Ovary (tissue), 9 donors: ENCODE measurements around the gene DNAH11. TPM values are rescaled to one million over a fixed set of nuclear protein-coding genes. Genes with fewer than 3 reads are reported as not detected.

Experiments
- DNase-seq, 5 donors: peaks; one replicate each; pipeline ENCODE4 v3.0.0-alpha.2; 2019 to 2020
- H3K27ac ChIP-seq, 2 donors: fragments of 200-600 bp; one replicate each; pipeline versions ENCODE4 v1.5.1 to v1.8.0; 2019 to 2022
- H3K27me3 ChIP-seq: fragments of 200-600 bp; one replicate; pipeline ENCODE4 v1.8.0; 2022
- H3K36me3 ChIP-seq: fragments of 200-600 bp; sonication (generic); one replicate; pipeline ENCODE4 v1.5.1; 2019
- H3K4me1 ChIP-seq: one replicate; pipeline ENCODE4 v1.8.1; 2013; ENCODE audit warnings: mild to moderate bottlenecking, moderate library complexity; ENCODE audit not compliant: insufficient read depth
- H3K4me3 ChIP-seq: fragments of 200-600 bp; sonication (generic); one replicate; pipeline ENCODE4 v1.5.1; 2017
- H3K9me3 ChIP-seq, 2 donors: fragments of 200-600 bp in 1 of 2; sonication (generic) in 1 of 2; one replicate each; pipeline versions ENCODE4 v1.5.1 to v1.8.1; 2013 to 2019; ENCODE audit warnings: mild to moderate bottlenecking in 1 of 2, moderate library complexity in 1 of 2
- EP300 ChIP-seq: sonication (generic); formaldehyde crosslinking; IDR thresholded peaks from one replicate; pipeline ENCODE4 v1.6.1; 2017; ENCODE audit warnings: antibody characterized with exemption
- POLR2A ChIP-seq: fragments of 450-650 bp; IDR thresholded peaks from one replicate; pipeline ENCODE4 v1.6.1; 2017; ENCODE audit warnings: antibody characterized with exemption, mild to moderate bottlenecking, moderate library complexity
- WGBS, 3 donors: extraction: QIAGEN DNeasy Blood & Tissue Kit in 1 of 3; methylation state at CpG; one replicate each; pipeline versions ENCODE4 v1.1.5 to v1.1.7; 2013 to 2017; 5-methylcytosine and 5-hydroxymethylcytosine counted together
- intact Hi-C, 4 donors: fragments of 100-400 bp; cut with DNase I; formaldehyde crosslinking; loops; one replicate each; pipeline versions ENCODE4 v1.11.0 to v1.15.1; 2022 to 2023
- polyA plus RNA-seq, 2 donors: library from polyadenylated mRNA; stranded (reverse); fragments of 200-250 nt in 1 of 2; fragments of 350-450 nt in 1 of 2; fragmentation: Illumina TruSeq in 1 of 2; extraction: RNeasy Lipid Tissue Mini Kit (QIAGEN cat#74804) in 1 of 2; gene quantifications; one replicate each; pipeline ENCODE4 v1.2.3, GENCODE V29; 2013 to 2014
- total RNA-seq, 7 donors: library from RNA; depleted of rRNA in 2 of 7; stranded (reverse); fragments of >200 nt in 2 of 7; fragmentation: NEBNext Ultra II Directional in 3 of 7; extraction: Animal tissue kit (Norgen Biotek cat#: 25700) in 3 of 7; gene quantifications; one replicate each; pipeline versions ENCODE4 v1.1.0 to v1.2.4, GENCODE V29; 2016 to 2023
- TF ChIP-seq, protein P1 (sequence below), 3 donors: fragments of 450-650 bp in 2 of 3; fragments of 200-600 bp in 1 of 3; IDR thresholded peaks; one replicate each; pipeline versions ENCODE4 v1.5.1 to v1.8.0; 2016 to 2022; ENCODE audit warnings: antibody characterized with exemption in 3 of 3, mild to moderate bottlenecking in 1 of 3
- donor health status: DM: no; HTN: no; CAD: no; lungs with moderate emphysema.
- donor health status: DM: no; HTN: no; CAD: no.
- donor health status: Bipolar disorder and iron deficiency.
- donor health status: DM: yes; HTN: yes; CAD: no.
- donor health status: DM: no; HTN: no; CAD: no.
- donor health status: DM: yes; HTN: yes; CAD: no.

The DNAH11 gene
- total and polyA plus RNA-seq, 9 donors, result 0.05 to 44.3 (median 2.6) TPM

DNA sequence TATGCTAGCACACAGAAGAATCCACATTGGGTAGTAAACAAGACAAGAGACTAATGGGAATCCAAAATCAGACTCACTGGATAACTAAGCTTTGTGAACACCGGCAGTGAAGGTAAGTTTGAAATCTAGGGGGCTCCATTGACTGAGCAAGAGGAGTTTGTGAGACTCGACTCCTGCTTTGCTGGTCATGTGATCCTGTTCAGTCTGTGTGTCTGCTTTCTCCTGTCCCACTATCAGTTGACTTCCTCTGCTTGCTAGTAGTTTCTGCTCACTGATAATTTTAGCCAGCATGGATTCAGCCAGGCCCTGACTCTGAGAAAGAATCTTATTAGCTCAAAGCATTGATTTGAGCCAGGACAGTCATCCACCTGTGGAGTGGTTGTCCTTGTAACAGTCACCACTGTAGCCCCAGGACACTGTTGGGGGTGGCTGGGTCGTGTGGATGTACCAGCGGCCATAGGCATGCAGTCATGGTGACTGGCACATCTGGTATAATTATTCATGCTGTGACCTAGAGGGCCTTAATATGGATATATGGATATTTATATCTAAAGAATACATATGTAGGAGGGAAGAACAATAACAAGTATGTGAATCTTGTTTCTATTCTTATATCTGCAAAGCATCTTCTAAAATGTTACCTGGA is 44.4 kb downstream of the DNAH11 start:
- Histone ChIP-seq H3K4me3 (no peak overlapping the region), H3K27me3 (no peaks in the 10 kb centered on the region), H3K9me3 (no peaks in the 10 kb centered on the region), H3K27ac (no peak overlapping the region), H3K36me3 (no peaks in the 10 kb centered on the region), H3K4me1 (no peaks in the 10 kb centered on the region)
- no peak for DNase-seq
- TF ChIP-seq POLR2A (no peak), EP300 (no peak)
- TF ChIP-seq, protein P1, sequence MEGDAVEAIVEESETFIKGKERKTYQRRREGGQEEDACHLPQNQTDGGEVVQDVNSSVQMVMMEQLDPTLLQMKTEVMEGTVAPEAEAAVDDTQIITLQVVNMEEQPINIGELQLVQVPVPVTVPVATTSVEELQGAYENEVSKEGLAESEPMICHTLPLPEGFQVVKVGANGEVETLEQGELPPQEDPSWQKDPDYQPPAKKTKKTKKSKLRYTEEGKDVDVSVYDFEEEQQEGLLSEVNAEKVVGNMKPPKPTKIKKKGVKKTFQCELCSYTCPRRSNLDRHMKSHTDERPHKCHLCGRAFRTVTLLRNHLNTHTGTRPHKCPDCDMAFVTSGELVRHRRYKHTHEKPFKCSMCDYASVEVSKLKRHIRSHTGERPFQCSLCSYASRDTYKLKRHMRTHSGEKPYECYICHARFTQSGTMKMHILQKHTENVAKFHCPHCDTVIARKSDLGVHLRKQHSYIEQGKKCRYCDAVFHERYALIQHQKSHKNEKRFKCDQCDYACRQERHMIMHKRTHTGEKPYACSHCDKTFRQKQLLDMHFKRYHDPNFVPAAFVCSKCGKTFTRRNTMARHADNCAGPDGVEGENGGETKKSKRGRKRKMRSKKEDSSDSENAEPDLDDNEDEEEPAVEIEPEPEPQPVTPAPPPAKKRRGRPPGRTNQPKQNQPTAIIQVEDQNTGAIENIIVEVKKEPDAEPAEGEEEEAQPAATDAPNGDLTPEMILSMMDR (IDR thresholded peaks at IDR 0.05), result no peak
- WGBS, 3 donors, result 69 to 73% (median 69%) methylated on average over 4 of the region's 4 CpGs
- intact Hi-C loops, result no loop called here

GRCh38 chr7:21596801-21597200 is 54.0 kb downstream of the DNAH11 start:
- intact Hi-C loops, result no loop called here
- H3K27ac ChIP-seq, result no peak overlapping the region
- H3K27me3 ChIP-seq, result no peaks in the 10 kb centered on the region
- no peak for DNase-seq
- no peak overlapping the region for H3K4me3 ChIP-seq
- TF ChIP-seq, protein P1 (IDR thresholded peaks at IDR 0.05), result no peak
- TF ChIP-seq EP300 (no peak), POLR2A (no peak)
- no peaks in the 10 kb centered on the region for H3K36me3 ChIP-seq
- WGBS, 3 donors, result 78 to 84% (median 80%) methylated on average over 4 of the region's 4 CpGs
- no peaks in the 10 kb centered on the region for H3K4me1 ChIP-seq
- H3K9me3 ChIP-seq, result no peaks in the 10 kb centered on the region

- no peak for TF ChIP-seq POLR2A
- TF ChIP-seq EP300, result no peak
- TF ChIP-seq, protein P1 (IDR thresholded peaks at IDR 0.05), result no peak
- Histone ChIP-seq H3K9me3 (no peaks in the 10 kb centered on the region), H3K36me3 (no peaks in the 10 kb centered on the region), H3K4me3 (no peak overlapping the region), H3K27ac (no peak overlapping the region), H3K27me3 (no peaks in the 10 kb centered on the region), H3K4me1 (no peaks in the 10 kb centered on the region)
- no peak for DNase-seq
- intact Hi-C loops, result no loop called here
These were observed 60.6 kb downstream of the DNAH11 start for GRCh38 chr7:21603462-21603861.

DNA sequence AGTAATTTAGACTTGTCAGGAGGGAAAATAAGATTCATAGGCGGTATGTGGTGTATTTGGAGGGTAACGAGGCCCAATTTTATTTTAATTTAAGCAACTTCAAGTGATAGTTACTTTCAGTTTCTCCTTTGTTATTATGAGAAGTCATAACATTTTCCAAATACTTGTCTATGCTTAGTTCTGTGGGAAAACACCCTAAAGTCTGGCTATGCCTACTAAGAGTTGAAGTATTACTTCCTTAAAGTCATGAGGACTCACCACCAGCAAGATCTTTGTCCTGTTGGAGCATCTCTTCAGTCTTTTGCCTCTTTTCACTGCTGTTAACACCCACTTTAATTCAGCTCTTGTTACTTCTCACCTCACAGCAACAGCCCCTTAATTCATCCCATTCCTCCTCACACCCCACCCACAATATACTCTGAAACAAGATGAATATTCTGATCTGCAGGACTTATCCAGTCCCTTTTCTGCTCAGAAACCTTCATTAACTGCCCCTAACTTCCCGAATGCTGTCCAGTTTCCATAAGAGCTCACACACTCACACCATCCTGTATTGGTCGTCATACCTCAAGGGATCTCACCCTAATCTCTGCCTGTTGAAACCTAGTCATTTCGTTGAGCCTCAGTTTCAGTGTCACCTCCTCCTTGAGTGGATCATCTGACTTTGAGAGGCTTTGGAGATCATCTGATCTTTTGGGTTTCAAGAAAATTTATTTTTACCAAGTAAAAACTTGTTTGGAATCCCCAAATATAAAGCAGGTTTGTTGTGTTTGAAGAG is 61.3 kb downstream of the DNAH11 start:
- no peak for DNase-seq
- Histone ChIP-seq H3K27ac (no peak overlapping the region), H3K9me3 (no peaks in the 10 kb centered on the region), H3K4me3 (no peak overlapping the region), H3K27me3 (no peaks in the 10 kb centered on the region), H3K4me1 (no peaks in the 10 kb centered on the region), H3K36me3 (no peaks in the 10 kb centered on the region)
- WGBS, 3 donors, result 70 to 83% (median 71%) methylated on average over 5 of the region's 5 CpGs
- intact Hi-C loops, result no loop called here
- no peak for TF ChIP-seq EP300
- no peak for TF ChIP-seq POLR2A
- TF ChIP-seq, protein P1 (IDR thresholded peaks at IDR 0.05), result no peak
